Activated CD4-positive, alpha-beta T cell treated with anti-CD3 and anti-CD28 coated beads, Interleukin-2, amount 50 U/mL, for 16 hours (primary cell): ENCODE data around the gene MED29.

Experiments used
- DNase-seq: peaks from one replicate; pipeline ENCODE4 v3.0.0-alpha.2; 2020

Gene MED29

GRCh38 chr19:39412100-39412866 lies 21.1 kb downstream of the MED29 start, which contains the start of gene PLEKHG2:
Gene PLEKHG2 (plus strand): TSS chr19:39412669. CDS start chr19:39414087, 1,418 bp downstream.
- peak; percentile 98 for DNase-seq

DNA sequence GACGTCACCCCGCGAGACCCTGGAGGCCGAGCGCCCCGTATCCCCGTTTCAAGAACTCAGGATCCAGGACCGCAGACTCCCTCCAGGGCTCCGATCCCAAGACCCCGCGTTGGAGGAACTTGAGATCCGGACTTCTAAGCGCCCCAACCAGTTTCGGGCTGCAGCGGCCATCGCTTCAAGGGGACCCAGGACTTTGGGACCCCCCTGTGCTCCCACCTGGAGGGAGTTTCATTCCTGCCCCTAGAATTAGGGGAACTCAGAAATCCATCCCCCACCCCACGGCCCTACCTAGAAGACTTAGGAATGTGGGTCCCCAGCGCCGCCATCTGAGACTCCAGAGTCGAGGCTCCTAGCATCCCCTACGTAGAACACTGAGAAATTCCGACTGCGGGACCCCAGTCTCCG lies 21.7 kb downstream of the MED29 start:
- DNase-seq, result no peak

DNA sequence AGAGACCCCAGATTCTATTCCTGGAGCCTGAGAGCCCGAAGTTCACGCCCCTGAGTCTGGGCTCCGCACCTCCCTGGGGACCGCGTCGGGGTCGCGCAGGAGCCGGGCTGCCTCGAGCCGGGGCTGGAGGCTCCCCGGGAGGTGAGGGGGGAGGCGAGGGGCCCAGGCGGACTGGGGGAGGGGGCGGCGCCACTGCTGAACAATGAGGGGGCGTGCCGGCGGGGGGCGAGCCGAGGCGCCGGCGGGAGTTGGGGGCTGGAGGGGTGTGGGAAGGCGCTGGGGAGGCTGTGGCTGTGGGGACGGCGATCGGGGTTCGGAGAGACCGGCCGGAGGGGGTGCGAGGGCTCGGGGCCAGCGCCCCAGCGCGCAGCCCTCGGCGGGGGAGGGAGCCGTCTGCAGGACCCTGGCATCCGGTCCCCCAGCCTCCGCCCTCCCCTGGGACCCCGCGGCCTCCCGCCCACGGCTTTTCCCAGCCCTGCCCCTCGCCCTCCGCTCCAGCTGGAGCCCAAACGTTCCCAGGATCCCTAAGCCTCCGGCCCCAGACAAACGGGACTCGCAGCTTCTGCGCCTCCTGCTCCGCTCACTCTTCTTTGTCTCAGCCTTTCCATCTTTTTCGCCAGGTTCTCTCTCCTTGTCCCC lies 22.2 kb downstream of the MED29 start:
- DNase-seq, result no peak

DNA sequence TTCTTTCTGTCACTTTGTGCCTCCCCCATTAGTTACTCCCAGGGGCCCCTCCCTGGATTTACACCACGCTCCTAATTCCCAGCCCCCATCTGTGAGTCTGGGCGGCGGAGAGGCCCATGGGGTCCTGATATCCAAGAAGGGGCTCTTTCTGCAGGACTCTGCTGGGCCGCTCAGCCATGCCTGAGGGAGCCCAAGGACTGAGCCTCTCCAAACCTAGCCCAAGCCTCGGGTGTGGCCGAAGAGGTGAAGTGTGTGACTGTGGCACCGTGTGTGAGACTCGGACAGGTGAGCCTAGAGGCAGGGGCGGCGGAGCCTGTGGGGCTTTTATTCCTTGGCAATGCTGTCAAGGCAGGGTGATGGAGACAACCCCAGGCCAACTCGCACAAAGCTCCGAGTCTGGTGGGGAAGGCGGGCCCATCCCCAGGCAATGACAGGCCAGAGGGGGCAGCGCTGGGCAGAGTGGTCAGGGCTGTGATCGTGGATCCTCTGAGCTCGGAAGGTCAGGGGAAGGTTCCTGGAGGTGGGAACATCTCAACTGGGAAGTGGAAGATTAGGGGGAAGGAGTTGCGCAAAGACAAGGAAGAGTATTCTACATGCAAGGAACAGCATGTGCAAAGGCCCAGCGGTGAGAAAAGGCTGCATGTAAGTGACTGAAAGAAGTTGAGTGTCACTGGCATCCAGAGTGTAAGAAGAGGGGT lies 22.9 kb downstream of the MED29 start:
- DNase-seq, result no peak

DNA sequence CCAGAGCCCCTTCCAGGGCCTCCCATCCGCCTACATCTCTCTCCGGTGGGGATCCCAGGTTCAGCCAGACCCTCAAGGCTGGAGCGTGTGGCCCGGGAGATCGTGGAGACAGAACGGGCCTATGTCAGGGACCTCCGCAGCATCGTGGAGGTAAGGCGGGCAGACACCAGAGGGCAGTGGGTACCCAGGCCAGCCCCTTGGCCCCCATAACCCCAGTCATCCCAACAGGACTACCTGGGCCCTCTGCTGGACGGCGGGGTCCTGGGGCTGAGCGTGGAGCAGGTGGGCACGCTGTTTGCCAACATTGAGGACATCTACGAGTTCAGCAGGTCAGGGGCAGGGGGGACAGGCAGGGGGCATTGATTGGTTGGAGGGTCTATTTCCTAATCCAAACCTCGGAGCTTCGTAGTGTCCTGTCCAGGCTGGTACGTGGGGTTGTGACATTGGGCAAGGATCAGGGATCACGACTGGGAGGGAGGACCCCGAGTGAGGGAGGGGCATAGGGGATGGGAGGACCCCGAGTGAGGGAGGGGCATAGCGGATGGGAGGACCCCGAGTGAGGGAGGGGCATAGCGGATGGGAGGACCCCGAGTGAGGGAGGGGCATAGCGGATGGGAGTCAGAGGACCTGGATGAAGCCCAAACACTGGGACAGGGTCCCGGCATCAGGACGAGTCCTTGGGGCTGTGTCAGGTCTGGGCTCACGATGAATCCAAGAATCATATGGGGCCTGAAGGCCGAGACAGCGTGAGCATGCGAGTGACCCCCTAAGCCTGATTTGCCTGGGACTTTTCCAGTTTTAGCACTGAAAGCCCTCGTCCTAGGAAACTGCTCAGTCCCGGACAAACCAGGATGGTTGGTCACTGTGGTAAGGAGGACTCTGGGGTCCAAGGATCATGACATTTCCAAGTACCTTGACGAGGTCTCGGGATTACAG lies 24.2 kb downstream of the MED29 start:
- no peak for DNase-seq

- DNase-seq, result no peak
These were observed 25.3 kb downstream of the MED29 start for GRCh38 chr19:39416152-39417120.

GRCh38 chr19:39417463-39418181 lies 26.4 kb downstream of the MED29 start:
- no peak for DNase-seq

- no peak for DNase-seq
These were observed 27.8 kb downstream of the MED29 start for GRCh38 chr19:39419003-39419402.

GRCh38 chr19:39420769-39421168 lies 29.6 kb downstream of the MED29 start:
- no peak for DNase-seq

GRCh38 chr19:39422020-39422419 lies 30.8 kb downstream of the MED29 start:
- no peak for DNase-seq

DNA sequence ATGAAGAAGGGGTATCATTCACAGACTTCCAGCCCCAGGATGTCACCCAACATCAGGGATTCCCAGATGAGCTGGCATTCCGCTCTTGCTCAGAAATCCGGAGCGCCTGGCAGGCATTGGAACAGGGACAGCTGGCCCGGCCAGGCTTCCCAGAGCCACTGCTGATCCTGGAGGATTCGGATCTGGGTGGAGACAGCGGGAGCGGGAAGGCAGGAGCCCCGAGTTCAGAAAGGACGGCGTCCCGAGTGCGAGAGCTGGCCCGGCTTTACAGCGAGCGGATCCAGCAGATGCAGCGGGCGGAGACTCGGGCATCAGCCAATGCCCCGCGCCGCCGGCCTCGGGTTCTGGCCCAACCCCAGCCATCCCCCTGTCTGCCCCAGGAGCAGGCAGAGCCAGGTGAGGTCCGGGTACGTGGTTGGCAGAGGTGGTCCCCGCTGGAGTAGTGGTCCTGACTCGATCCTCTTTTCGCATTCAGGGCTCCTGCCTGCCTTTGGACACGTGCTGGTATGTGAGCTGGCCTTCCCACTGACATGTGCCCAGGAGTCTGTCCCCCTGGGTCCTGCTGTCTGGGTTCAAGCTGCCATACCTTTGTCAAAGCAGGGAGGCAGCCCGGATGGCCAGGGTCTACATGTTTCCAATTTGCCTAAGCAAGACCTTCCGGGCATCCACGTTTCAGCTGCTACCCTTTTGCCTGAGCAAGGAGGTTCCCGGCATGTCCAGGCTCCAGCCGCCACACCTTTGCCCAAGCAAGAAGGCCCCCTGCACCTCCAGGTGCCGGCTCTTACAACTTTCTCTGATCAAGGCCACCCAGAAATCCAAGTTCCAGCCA lies 32.3 kb downstream of the MED29 start:
- DNase-seq, result no peak

GRCh38 chr19:39424934-39425333 lies 33.8 kb downstream of the MED29 start:
- DNase-seq, result no peak

- no peak for DNase-seq
These were observed 34.6 kb downstream of the MED29 start for GRCh38 chr19:39425744-39426143.

GRCh38 chr19:39426170-39426569 lies 35.0 kb downstream of the MED29 start:
- DNase-seq, result no peak

GRCh38 chr19:39427707-39428106 lies 36.5 kb downstream of the MED29 start:
- no peak for DNase-seq

GRCh38 chr19:39428283-39429112 lies 37.3 kb downstream of the MED29 start:
- DNase-seq, result no peak

GRCh38 chr19:39430675-39431593 lies 39.8 kb downstream of the MED29 start:
- DNase-seq, result peak; percentile 92

DNA sequence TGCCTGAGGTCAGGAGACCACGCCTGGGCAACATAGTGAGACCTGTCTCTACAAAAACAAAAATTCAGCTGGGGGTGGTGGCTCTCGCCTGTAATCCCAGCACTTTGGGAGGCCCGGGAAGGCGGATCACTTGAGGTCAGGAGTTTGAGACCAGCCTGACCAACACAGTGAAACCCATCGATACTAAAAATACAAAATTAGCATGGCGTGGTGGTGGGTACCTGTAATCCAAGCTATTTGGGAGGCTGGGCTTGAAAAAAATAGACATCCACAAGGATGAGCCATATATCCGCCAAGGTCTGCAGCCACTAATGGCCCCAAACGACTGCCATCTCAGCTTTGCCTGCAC lies 41.5 kb downstream of the MED29 start:
- no peak for DNase-seq
